ENCODE results near the gene SLC16A11.
"Not testable (repeated sequence)": the region's sequence is repeated elsewhere in the genome, so short reads cannot be mapped to it uniquely, and the experiment has no call there.

Gene SLC16A11

DNA sequence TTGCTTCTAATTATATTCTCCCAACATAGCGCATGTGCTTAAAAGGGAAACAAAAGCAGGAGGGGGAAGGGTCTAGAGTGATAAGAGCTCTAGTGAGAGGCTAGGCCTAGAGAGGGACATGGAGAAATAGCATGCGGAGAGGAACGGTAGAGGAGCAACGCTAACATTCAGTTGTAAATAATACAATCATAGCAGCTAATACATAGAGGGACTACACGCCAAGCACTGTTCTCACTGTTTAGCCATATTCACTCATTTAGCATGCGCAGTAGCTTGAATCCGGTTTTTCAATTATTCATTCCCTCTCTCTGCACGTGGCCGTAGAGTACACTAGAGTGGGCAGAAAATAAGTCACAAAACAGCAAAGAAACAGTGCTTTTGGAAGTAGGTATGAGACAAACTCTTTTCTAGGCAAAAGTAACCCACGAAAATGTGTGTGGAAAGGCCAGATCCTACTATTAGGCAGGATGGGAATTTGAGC lies 49.7 kb downstream of the SLC16A11 start:
- H3K4me3 Mint-ChIP-seq, result no peak overlapping the region
- ATAC-seq, result no peak
- no peak overlapping the region for H3K27ac Mint-ChIP-seq

DNA sequence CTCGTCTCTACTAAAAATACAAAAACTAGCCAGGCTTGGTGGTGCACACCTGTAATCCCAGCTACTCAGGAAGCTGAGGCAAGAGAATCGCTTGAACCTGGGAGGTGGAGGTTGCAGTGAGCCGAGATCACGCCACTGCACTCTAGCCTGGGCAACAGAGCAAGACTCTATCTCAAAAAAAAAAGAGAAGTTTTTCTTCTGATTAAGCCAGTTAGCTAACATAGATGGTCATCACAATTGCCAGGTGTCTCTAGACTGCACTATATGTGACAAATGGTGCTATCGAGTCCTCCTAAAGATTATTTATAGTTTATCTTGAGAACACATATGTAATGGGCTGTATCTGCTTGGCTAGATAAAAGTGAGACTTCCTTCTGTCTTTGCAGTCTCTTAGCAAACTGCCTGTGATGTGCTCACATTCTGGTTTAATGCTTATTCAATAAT lies 50.3 kb downstream of the SLC16A11 start:
- H3K27me3 Mint-ChIP-seq, H3K4me1 Mint-ChIP-seq, DNase-seq, H3K9me3 Mint-ChIP-seq, ATAC-seq, H3K4me3 Mint-ChIP-seq, H3K27ac Mint-ChIP-seq: not testable (repeated sequence)

More for the DNA sequence above, 49.7 kb downstream of the SLC16A11 start:
- DNase-seq, result no peak
- no peaks in the 10 kb centered on the region for H3K9me3 Mint-ChIP-seq
- H3K27me3 Mint-ChIP-seq, result no peaks in the 10 kb centered on the region
- no peaks in the 10 kb centered on the region for H3K4me1 Mint-ChIP-seq

All from stimulated activated naive CD8-positive, alpha-beta T cell treated with anti-CD3 and anti-CD28 coated beads, Interleukin-15, amount 100 ng/mL, for 72 hours (primary cell).